ENCODE data around the gene PIGB.

PIGB gene

DNA sequence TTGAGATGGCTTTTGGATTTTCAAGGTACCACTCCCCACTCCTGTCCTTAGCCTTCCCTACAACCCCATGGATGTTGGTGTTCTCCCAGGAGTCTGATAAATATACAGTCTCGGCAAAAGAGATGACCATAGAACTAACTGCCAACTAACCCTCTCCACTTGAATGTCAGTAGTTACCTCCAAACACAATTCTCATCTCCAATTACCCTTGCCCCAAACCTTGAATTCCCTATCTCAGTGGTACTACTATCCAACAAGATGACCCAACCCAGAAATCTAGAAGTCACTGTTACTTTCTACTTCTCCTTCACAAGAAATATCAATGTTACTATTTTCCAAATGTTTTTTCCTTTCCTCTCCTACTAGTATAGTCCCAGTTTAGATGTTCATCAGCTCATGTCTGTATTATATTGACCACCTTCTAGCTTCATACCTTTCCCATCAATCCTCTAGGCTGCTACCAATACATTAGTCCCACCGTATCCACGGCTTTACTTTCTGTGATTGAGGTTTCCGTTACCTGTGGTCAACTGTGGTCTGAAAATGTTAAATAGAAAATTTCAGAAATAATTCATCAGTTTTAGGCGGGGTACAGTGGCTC, 38.1 kb downstream of the PIGB start:
- TF ChIP-seq, protein P1, sequence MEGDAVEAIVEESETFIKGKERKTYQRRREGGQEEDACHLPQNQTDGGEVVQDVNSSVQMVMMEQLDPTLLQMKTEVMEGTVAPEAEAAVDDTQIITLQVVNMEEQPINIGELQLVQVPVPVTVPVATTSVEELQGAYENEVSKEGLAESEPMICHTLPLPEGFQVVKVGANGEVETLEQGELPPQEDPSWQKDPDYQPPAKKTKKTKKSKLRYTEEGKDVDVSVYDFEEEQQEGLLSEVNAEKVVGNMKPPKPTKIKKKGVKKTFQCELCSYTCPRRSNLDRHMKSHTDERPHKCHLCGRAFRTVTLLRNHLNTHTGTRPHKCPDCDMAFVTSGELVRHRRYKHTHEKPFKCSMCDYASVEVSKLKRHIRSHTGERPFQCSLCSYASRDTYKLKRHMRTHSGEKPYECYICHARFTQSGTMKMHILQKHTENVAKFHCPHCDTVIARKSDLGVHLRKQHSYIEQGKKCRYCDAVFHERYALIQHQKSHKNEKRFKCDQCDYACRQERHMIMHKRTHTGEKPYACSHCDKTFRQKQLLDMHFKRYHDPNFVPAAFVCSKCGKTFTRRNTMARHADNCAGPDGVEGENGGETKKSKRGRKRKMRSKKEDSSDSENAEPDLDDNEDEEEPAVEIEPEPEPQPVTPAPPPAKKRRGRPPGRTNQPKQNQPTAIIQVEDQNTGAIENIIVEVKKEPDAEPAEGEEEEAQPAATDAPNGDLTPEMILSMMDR (conservative IDR thresholded peaks at IDR 0.05; ENCODE audit: control insufficient read depth, insufficient read depth, low read depth, low read length) = no peak
- H3K4me3 ChIP-seq (ENCODE audit: control insufficient read depth, low read depth, low read length) = no peak overlapping the region
- DNase-seq (ENCODE audit: low read depth) = no peak

DNA sequence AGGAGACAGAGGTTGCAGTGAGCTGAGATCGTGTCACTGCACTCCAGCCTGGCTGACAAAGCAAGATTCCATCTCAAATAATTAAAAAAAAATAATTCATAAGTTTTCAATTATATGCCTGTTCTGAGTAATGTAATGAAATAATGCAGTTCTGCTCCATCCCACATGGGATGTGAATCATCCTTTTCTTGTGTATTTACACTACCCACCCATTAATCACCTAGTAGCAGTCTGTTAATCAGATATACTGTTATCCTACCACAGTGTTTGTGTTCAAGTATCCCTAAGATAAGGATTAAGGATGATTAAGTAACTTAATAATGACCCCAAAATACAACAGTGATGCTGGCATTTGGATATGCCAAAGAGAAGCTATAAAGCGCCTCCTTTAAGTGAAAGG, 38.8 kb downstream of the PIGB start:
- TF ChIP-seq, protein P1 (conservative IDR thresholded peaks at IDR 0.05; ENCODE audit: control insufficient read depth, insufficient read depth, low read depth, low read length) = no peak

GRCh38 chr15:55358471-55358870, 39.4 kb downstream of the PIGB start:
- H3K4me3 ChIP-seq (ENCODE audit: control insufficient read depth, low read depth, low read length) = no peak overlapping the region
- no peak for DNase-seq (ENCODE audit: low read depth)
- TF ChIP-seq, protein P1 (conservative IDR thresholded peaks at IDR 0.05; ENCODE audit: control insufficient read depth, insufficient read depth, low read depth, low read length) = no peak

More for the DNA sequence above, 38.8 kb downstream of the PIGB start:
- no peak overlapping the region for H3K4me3 ChIP-seq (ENCODE audit: control insufficient read depth, low read depth, low read length)
- DNase-seq (ENCODE audit: low read depth) = peak; percentile 78

- TF ChIP-seq, protein P1 (conservative IDR thresholded peaks at IDR 0.05; ENCODE audit: control insufficient read depth, insufficient read depth, low read depth, low read length) = no peak
Observed at GRCh38 chr15:55360256-55360655, 41.2 kb downstream of the PIGB start.

DNA sequence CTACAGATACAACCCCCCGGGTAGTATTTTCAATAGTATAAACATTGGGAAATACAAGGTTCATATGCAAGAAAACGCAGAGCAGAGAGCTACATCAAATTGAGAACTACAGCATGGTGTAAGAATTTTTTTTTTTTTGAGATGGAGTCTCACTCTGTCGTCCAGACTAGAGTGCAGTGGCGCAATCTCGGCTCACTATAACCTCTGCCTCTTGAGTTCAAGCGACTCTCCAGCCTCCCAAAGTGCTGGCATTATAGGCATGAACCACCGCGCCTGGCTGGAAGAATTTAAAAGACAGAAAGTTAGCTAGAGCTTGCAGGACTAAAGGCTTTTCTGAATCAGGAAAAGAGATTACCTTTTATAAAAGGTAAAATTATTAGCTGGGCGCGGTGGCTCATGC, 42.0 kb downstream of the PIGB start:
- TF ChIP-seq, protein P1 (conservative IDR thresholded peaks at IDR 0.05; ENCODE audit: control insufficient read depth, insufficient read depth, low read depth, low read length) = no peak
- no peak for DNase-seq (ENCODE audit: low read depth)
- no peak overlapping the region for H3K4me3 ChIP-seq (ENCODE audit: control insufficient read depth, low read depth, low read length)

More at GRCh38 chr15:55360256-55360655, 41.2 kb downstream of the PIGB start:
- H3K4me3 ChIP-seq (ENCODE audit: control insufficient read depth, low read depth, low read length) = no peak overlapping the region
- DNase-seq (ENCODE audit: low read depth) = no peak

DNA sequence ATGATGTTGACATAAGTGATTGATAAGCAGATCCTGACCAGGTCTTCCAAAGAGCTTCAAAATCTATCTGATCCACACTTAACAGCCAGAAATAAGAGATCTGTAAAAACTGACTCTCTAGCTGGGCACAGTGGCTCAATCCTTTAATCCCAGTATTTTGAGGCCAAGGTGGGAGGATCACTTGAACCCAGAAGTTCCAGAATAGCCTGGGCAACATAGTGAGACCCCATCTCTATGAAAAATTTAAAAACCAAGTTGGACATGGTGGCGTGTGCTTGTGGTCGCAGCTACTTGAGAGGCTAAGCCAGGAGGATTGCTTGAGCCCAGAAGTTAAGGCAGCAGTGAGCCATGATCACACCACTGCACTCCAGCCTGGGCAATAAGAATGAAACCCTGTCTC, 43.6 kb downstream of the PIGB start:
- TF ChIP-seq, protein P1 (conservative IDR thresholded peaks at IDR 0.05; ENCODE audit: control insufficient read depth, insufficient read depth, low read depth, low read length) = no peak
- H3K4me3 ChIP-seq (ENCODE audit: control insufficient read depth, low read depth, low read length) = no peak overlapping the region
- no peak for DNase-seq (ENCODE audit: low read depth)

- TF ChIP-seq, protein P1 (conservative IDR thresholded peaks at IDR 0.05; ENCODE audit: control insufficient read depth, insufficient read depth, low read depth, low read length) = no peak
- no peak overlapping the region for H3K4me3 ChIP-seq (ENCODE audit: control insufficient read depth, low read depth, low read length)
- no peak for DNase-seq (ENCODE audit: low read depth)
Observed at GRCh38 chr15:55366981-55367380, 48.0 kb downstream of the PIGB start.

Data from fibroblast of mammary gland (primary cell).